HCT116 (cell line): ENCODE data around the gene GABPB1.

Source experiments
- ELF1 ChIP-seq: IDR thresholded peaks from 2 replicates; pipeline ENCODE4 v1.6.1; 2012; ENCODE audit warnings: low read depth, borderline replicate concordance
- EZH2 ChIP-seq: fragments of 200-600 bp; sonication (generic); IDR thresholded peaks from 2 replicates; pipeline ENCODE4 v1.6.1; 2017; ENCODE audit warnings: antibody characterized with exemption, mixed run types
- EZH2phosphoT487 ChIP-seq: fragments of 200-600 bp; IDR thresholded peaks from 2 replicates; pipeline ENCODE4 v1.6.1; 2018; ENCODE audit warnings: antibody characterized with exemption, borderline replicate concordance
- POLR2A ChIP-seq: IDR thresholded peaks from 2 replicates; pipeline ENCODE4 v1.7.0; 2011; ENCODE audit warnings: borderline replicate concordance; ENCODE audit not compliant: insufficient read depth, insufficient read length; ENCODE audit errors: extremely low read depth
- POLR2AphosphoS5 ChIP-seq: IDR thresholded peaks from 2 replicates; pipeline ENCODE4 v1.6.1; 2011; ENCODE audit warnings: mild to moderate bottlenecking, low read depth, low read length, moderate library complexity
- SIN3A ChIP-seq: IDR thresholded peaks from 2 replicates; pipeline ENCODE4 v1.6.1; 2012; ENCODE audit warnings: low read depth
- SP1 ChIP-seq: IDR thresholded peaks from 2 replicates; pipeline ENCODE4 v1.6.1; 2012; ENCODE audit warnings: low read depth
- TCF7L2 ChIP-seq: IDR thresholded peaks from 2 replicates; pipeline ENCODE4 v1.7.0; 2011; ENCODE audit warnings: borderline replicate concordance, inconsistent platforms; ENCODE audit not compliant: insufficient read depth, insufficient read length; ENCODE audit errors: extremely low read depth
- YY1 ChIP-seq: IDR thresholded peaks from 2 replicates; pipeline ENCODE4 v1.6.1; 2011; ENCODE audit warnings: low read length, low read depth, moderate library complexity, mild to moderate bottlenecking; ENCODE audit not compliant: insufficient replicate concordance; ENCODE audit errors: extremely low read depth
- ZFX ChIP-seq: fragments of 450-650 bp; IDR thresholded peaks from 2 replicates; pipeline ENCODE4 v1.6.1; 2017
- TF ChIP-seq, protein P1 (sequence below), 3 experiments: fragments of 200-600 bp in 1 of 3; sonication (generic) in 1 of 3; IDR thresholded peaks in 2 of 3; conservative IDR thresholded peaks in 1 of 3; 2 replicates each; pipeline ENCODE4 v1.5.1; 2012 to 2017; ENCODE audit warnings: low read depth in 2 of 3, low read length in 2 of 3, antibody characterized with exemption in 1 of 3, borderline replicate concordance in 1 of 3, control low read depth in 1 of 3, mild to moderate bottlenecking in 1 of 3, mixed read lengths in 1 of 3, mixed run types in 1 of 3, moderate library complexity in 1 of 3; ENCODE audit not compliant: insufficient read depth in 1 of 3
- TF ChIP-seq, protein P2 (sequence below): IDR thresholded peaks from 2 replicates; pipeline ENCODE4 v1.6.1; 2012; ENCODE audit warnings: low read depth
- TF ChIP-seq, protein P3 (sequence below): IDR thresholded peaks from 2 replicates; pipeline ENCODE4 v1.6.1; 2012
- TF ChIP-seq, protein P4 (sequence below): IDR thresholded peaks from 2 replicates; pipeline ENCODE4 v1.6.1; 2012

DNA sequence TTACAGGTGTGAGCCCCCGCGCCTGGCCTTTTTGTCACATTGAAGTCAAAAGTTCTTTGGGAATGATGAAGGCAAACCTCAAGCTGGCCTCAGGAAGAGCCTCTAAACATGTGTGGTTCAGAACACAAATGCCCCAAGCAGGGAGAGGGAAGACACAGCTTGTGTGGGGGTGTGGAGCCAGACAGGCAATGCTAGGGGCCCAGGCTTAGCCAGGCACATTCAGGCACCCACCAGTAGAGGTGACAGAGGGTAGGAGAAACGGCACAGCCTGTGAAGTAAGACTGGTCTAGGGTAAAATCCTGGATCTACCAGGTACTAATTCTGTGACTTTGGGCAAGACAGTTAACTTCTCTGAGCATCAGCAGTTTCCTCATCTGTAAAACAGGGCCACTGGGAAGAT is 93.0 kb downstream of the GABPB1 start:
- TF ChIP-seq ZFX (no peak), POLR2A (no peak), SP1 (no peak), POLR2AphosphoS5 (no peak), YY1 (no peak), EZH2phosphoT487 (no peak), EZH2 (no peak), TCF7L2 (no peak), SIN3A (no peak), ELF1 (no peak)
- TF ChIP-seq, protein P1, sequence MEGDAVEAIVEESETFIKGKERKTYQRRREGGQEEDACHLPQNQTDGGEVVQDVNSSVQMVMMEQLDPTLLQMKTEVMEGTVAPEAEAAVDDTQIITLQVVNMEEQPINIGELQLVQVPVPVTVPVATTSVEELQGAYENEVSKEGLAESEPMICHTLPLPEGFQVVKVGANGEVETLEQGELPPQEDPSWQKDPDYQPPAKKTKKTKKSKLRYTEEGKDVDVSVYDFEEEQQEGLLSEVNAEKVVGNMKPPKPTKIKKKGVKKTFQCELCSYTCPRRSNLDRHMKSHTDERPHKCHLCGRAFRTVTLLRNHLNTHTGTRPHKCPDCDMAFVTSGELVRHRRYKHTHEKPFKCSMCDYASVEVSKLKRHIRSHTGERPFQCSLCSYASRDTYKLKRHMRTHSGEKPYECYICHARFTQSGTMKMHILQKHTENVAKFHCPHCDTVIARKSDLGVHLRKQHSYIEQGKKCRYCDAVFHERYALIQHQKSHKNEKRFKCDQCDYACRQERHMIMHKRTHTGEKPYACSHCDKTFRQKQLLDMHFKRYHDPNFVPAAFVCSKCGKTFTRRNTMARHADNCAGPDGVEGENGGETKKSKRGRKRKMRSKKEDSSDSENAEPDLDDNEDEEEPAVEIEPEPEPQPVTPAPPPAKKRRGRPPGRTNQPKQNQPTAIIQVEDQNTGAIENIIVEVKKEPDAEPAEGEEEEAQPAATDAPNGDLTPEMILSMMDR (IDR thresholded peaks at IDR 0.05 in 2 of 3, conservative IDR thresholded peaks at IDR 0.05 in 1 of 3; ENCODE audit: borderline replicate concordance in 1 of 3, insufficient read depth in 1 of 3, low read depth in 2 of 3, low read length in 2 of 3), result peak in 2 of 3 experiments; percentile 22 to 25; a peak in 2 of 6 replicates
- TF ChIP-seq, protein P2, sequence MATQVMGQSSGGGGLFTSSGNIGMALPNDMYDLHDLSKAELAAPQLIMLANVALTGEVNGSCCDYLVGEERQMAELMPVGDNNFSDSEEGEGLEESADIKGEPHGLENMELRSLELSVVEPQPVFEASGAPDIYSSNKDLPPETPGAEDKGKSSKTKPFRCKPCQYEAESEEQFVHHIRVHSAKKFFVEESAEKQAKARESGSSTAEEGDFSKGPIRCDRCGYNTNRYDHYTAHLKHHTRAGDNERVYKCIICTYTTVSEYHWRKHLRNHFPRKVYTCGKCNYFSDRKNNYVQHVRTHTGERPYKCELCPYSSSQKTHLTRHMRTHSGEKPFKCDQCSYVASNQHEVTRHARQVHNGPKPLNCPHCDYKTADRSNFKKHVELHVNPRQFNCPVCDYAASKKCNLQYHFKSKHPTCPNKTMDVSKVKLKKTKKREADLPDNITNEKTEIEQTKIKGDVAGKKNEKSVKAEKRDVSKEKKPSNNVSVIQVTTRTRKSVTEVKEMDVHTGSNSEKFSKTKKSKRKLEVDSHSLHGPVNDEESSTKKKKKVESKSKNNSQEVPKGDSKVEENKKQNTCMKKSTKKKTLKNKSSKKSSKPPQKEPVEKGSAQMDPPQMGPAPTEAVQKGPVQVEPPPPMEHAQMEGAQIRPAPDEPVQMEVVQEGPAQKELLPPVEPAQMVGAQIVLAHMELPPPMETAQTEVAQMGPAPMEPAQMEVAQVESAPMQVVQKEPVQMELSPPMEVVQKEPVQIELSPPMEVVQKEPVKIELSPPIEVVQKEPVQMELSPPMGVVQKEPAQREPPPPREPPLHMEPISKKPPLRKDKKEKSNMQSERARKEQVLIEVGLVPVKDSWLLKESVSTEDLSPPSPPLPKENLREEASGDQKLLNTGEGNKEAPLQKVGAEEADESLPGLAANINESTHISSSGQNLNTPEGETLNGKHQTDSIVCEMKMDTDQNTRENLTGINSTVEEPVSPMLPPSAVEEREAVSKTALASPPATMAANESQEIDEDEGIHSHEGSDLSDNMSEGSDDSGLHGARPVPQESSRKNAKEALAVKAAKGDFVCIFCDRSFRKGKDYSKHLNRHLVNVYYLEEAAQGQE, result no peak
- TF ChIP-seq, protein P3, sequence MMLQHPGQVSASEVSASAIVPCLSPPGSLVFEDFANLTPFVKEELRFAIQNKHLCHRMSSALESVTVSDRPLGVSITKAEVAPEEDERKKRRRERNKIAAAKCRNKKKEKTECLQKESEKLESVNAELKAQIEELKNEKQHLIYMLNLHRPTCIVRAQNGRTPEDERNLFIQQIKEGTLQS, result no peak
- TF ChIP-seq, protein P4, sequence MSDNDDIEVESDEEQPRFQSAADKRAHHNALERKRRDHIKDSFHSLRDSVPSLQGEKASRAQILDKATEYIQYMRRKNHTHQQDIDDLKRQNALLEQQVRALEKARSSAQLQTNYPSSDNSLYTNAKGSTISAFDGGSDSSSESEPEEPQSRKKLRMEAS, result no peak
